H1 (cell line): ENCODE measurements around the gene HES4. TPM values are rescaled to one million over a fixed set of nuclear protein-coding genes. Genes with fewer than 3 reads are reported as not detected.

Experiments
- CHD1 ChIP-seq: IDR thresholded peaks from 2 replicates; pipeline ENCODE4 v1.6.1; 2012; ENCODE audit warnings: low read depth, low read length, improper control_type of control experiment
- GABPA ChIP-seq: IDR thresholded peaks from 2 replicates; pipeline ENCODE4 v1.6.1; 2011; ENCODE audit warnings: mild to moderate bottlenecking, low read length, moderate library complexity, borderline replicate concordance; ENCODE audit not compliant: insufficient read depth
- KDM5A ChIP-seq: fragments of 200-600 bp; IDR thresholded peaks from 2 replicates; pipeline ENCODE4 v1.7.1; 2012; ENCODE audit warnings: mild to moderate bottlenecking, low read length, inconsistent platforms, mixed read lengths
- RAD21 ChIP-seq, 2 experiments: IDR thresholded peaks in 1 of 2; conservative IDR thresholded peaks in 1 of 2; 2 replicates each; pipeline ENCODE4 v1.6.1; 2011; ENCODE audit warnings: low read depth in 2 of 2, low read length in 2 of 2, improper control_type of control experiment in 1 of 2, inconsistent platforms in 1 of 2, mild to moderate bottlenecking in 1 of 2, moderate library complexity in 1 of 2
- SAP30 ChIP-seq: fragments of 300-600 bp; sonication (generic); IDR thresholded peaks from 2 replicates; pipeline ENCODE4 v1.7.1; 2012; ENCODE audit warnings: low read length, moderate library complexity, mild to moderate bottlenecking, inconsistent platforms; ENCODE audit not compliant: insufficient read depth, insufficient replicate concordance
- polyA plus RNA-seq, 7 experiments: library from polyadenylated mRNA; depleted of rRNA in 3 of 7; stranded (reverse) in 5 of 7; unstranded in 2 of 7; fragments of >200 nt in 5 of 7; fragments of 200-250 nt in 2 of 7; gene quantifications; 1 replicate in 5 of 7; 2 replicates in 1 of 7; 4 replicates in 1 of 7; pipeline versions ENCODE4 v1.2.1 to v1.2.3, GENCODE V29; 2011 to 2013; ENCODE audit warnings: missing spikeins in 2 of 7, mixed read lengths in 2 of 7
- total RNA-seq: library from RNA; stranded (reverse); fragmentation: NEBNext Ultra II Directional; extraction: Animal tissue kit (Norgen Biotek cat#: 25700); gene quantifications from 2 replicates; pipeline ENCODE4 v1.2.1, GENCODE V29; 2021

HES4 gene
- total and polyA plus RNA-seq, 2 of the 8 experiments (the other 6 are each of a cell fraction or from before 2014, with no cell fraction given), result 2.8 to 3.5 TPM

GRCh38 chr1:956636-957035, 43.3 kb downstream of the HES4 start (continued):
- no peak for TF ChIP-seq CHD1
- TF ChIP-seq RAD21 (IDR thresholded peaks at IDR 0.05 in 1 of 2, conservative IDR thresholded peaks at IDR 0.05 in 1 of 2; ENCODE audit: low read depth in 2 of 2, low read length in 2 of 2), result no peak
- no peak for TF ChIP-seq SAP30
- TF ChIP-seq GABPA, result no peak
- no peak for TF ChIP-seq KDM5A
